Keratinocyte (primary cell): Measurements from ENCODE around the gene MLIP. TPM values are rescaled to one million over a fixed set of nuclear protein-coding genes. Genes with fewer than 3 reads are reported as not detected.

ENCODE experiments used
- DNase-seq: peaks from one replicate; pipeline ENCODE4 v3.0.0-alpha.2; 2011; ENCODE audit warnings: low read depth, missing footprints, low spot score
- FAIRE-seq: peaks from 2 replicates; lab custom pipeline; 2011; peaks lifted over from hg19 to GRCh38; lab: Jason Lieb, UNC
- H2AFZ ChIP-seq: 2 replicates; pipeline ENCODE4 v1.6.0; 2012; ENCODE audit warnings: low read length, control low read depth, inconsistent platforms; ENCODE audit not compliant: control insufficient read depth
- H3K27ac ChIP-seq: 2 replicates; pipeline ENCODE4 v1.5.1; 2011; ENCODE audit warnings: low read length; ENCODE audit not compliant: control insufficient read depth, insufficient read depth
- H3K27me3 ChIP-seq: 3 replicates; pipeline ENCODE4 v1.6.0; 2011; ENCODE audit warnings: low read length; ENCODE audit not compliant: control insufficient read depth, insufficient read depth; ENCODE audit errors: extremely low read depth
- H3K36me3 ChIP-seq, 2 experiments: 2 replicates in 1 of 2; 3 replicates in 1 of 2; pipeline ENCODE4 v1.5.1; 2011; ENCODE audit warnings: low read length in 2 of 2, mild to moderate bottlenecking in 1 of 2; ENCODE audit not compliant: control insufficient read depth in 2 of 2, insufficient read depth in 2 of 2; ENCODE audit errors: extremely low read depth in 1 of 2
- H3K4me1 ChIP-seq: 3 replicates; pipeline ENCODE4 v1.5.1; 2011; ENCODE audit warnings: low read length; ENCODE audit not compliant: control insufficient read depth, insufficient read depth; ENCODE audit errors: extremely low read depth
- H3K4me2 ChIP-seq: 3 replicates; pipeline ENCODE4 v1.6.0; 2011; ENCODE audit warnings: low read depth, low read length; ENCODE audit not compliant: control insufficient read depth, insufficient read depth; ENCODE audit errors: extremely low read depth
- H3K4me3 ChIP-seq, 3 experiments: fragments of 200-600 bp in 1 of 3; sonication (generic) in 1 of 3; 2 replicates in 2 of 3; 3 replicates in 1 of 3; pipeline ENCODE4 v1.5.1; 2011 to 2016; ENCODE audit warnings: low read length in 3 of 3, mild to moderate bottlenecking in 3 of 3, control low read depth in 2 of 3, inconsistent platforms in 1 of 3, low read depth in 1 of 3, mixed read lengths in 1 of 3, mixed run types in 1 of 3, moderate library complexity in 1 of 3; ENCODE audit not compliant: control insufficient read depth in 2 of 3, insufficient read depth in 2 of 3; ENCODE audit errors: extremely low read depth in 1 of 3
- H3K79me2 ChIP-seq: 2 replicates; pipeline ENCODE4 v1.6.0; 2012; ENCODE audit warnings: low read length; ENCODE audit not compliant: control insufficient read depth, insufficient read depth
- H3K9ac ChIP-seq: 3 replicates; pipeline ENCODE4 v1.6.0; 2011; ENCODE audit warnings: low read length; ENCODE audit not compliant: control insufficient read depth, insufficient read depth; ENCODE audit errors: extremely low read depth
- H3K9me1 ChIP-seq: 3 replicates; pipeline ENCODE4 v1.6.0; 2011; ENCODE audit warnings: low read length; ENCODE audit not compliant: control insufficient read depth, insufficient read depth; ENCODE audit errors: extremely low read depth
- H3K9me3 ChIP-seq: 2 replicates; pipeline ENCODE4 v1.5.1; 2012; ENCODE audit warnings: low read depth, low read length; ENCODE audit not compliant: control insufficient read depth
- H4K20me1 ChIP-seq: 3 replicates; pipeline ENCODE4 v1.6.0; 2011; ENCODE audit warnings: low read length; ENCODE audit not compliant: control insufficient read depth, insufficient read depth; ENCODE audit errors: extremely low read depth
- CTCF ChIP-seq, 3 experiments: IDR thresholded peaks in 1 of 3; conservative IDR thresholded peaks in 1 of 3; optimal IDR thresholded peaks in 1 of 3; 2 replicates in 2 of 3; 3 replicates in 1 of 3; pipeline versions ENCODE3 to v1.5.1; 2011; ENCODE audit warnings: low read length in 3 of 3, mild to moderate bottlenecking in 3 of 3, moderate library complexity in 2 of 3, control low read depth in 1 of 3, inconsistent platforms in 1 of 3; ENCODE audit not compliant: insufficient read depth in 2 of 3; ENCODE audit errors: extremely low read depth in 1 of 3
- EZH2 ChIP-seq: IDR thresholded peaks from one replicate; pipeline ENCODE4 v1.6.1; 2012; ENCODE audit warnings: inconsistent platforms, mild to moderate bottlenecking, low read length, moderate library complexity
- dilution Hi-C: fragments of 300-500 bp; cut with MboI; formaldehyde crosslinking; loops from one replicate; pipeline ENCODE4 v1.7.0; 2020; ENCODE audit warnings: low sequenced_read_pairs; ENCODE audit not compliant: extremely low pct_ligation_motif_present
- polyA plus RNA-seq, 5 experiments: library from polyadenylated mRNA; depleted of rRNA in 3 of 5; stranded (reverse) in 3 of 5; stranded (forward) in 1 of 5; unstranded in 1 of 5; fragments of >200 nt; gene quantifications; 1 replicate in 1 of 5; 2 replicates in 3 of 5; 3 replicates in 1 of 5; pipeline versions ENCODE4 v1.2.1 to v1.2.3, GENCODE V29; 2011 to 2012; ENCODE audit warnings: missing spikeins in 2 of 5, low read depth in 1 of 5, low replicate concordance in 1 of 5

Gene MLIP
- polyA plus RNA-seq, 1 donor (not counting 4 experiments of a cell fraction or from before 2014, with no cell fraction given), result 0.87 TPM

- dilution Hi-C loops, result no loop called here
- no peaks in the 10 kb centered on the region for H3K27me3 ChIP-seq
- no peaks in the 10 kb centered on the region for H3K9me3 ChIP-seq
- H3K79me2 ChIP-seq, result no peaks in the 10 kb centered on the region
- H4K20me1 ChIP-seq, result no peaks in the 10 kb centered on the region
- H3K4me2 ChIP-seq, result no peak overlapping the region
- H3K4me1 ChIP-seq, result no peaks in the 10 kb centered on the region
- H3K9ac ChIP-seq, result no peak overlapping the region
- H3K4me3 ChIP-seq, result no peak overlapping the region
- no peaks in the 10 kb centered on the region for H3K36me3 ChIP-seq
- H3K27ac ChIP-seq, result no peak overlapping the region
- TF ChIP-seq EZH2 (no peak), CTCF (optimal IDR thresholded peaks at IDR 0.05 in 1 of 3, IDR thresholded peaks at IDR 0.05 in 1 of 3, conservative IDR thresholded peaks at IDR 0.05 in 1 of 3; ENCODE audit: extremely low read depth in 1 of 3, insufficient read depth in 2 of 3, low read length in 3 of 3) (no peak)
- DNase-seq, result no peak
- no peak for FAIRE-seq
- H2AFZ ChIP-seq, result no peak overlapping the region
- H3K9me1 ChIP-seq, result no peaks in the 10 kb centered on the region
These were observed 29.6 kb downstream of the MLIP start for GRCh38 chr6:54140811-54141210.

- TF ChIP-seq EZH2 (no peak), CTCF (optimal IDR thresholded peaks at IDR 0.05 in 1 of 3, IDR thresholded peaks at IDR 0.05 in 1 of 3, conservative IDR thresholded peaks at IDR 0.05 in 1 of 3; ENCODE audit: extremely low read depth in 1 of 3, insufficient read depth in 2 of 3, low read length in 3 of 3) (no peak)
- Histone ChIP-seq H3K9me3 (no peaks in the 10 kb centered on the region), H2AFZ (no peak overlapping the region), H3K36me3 (no peaks in the 10 kb centered on the region), H3K4me3 (no peak overlapping the region), H3K4me2 (no peak overlapping the region), H4K20me1 (no peaks in the 10 kb centered on the region), H3K4me1 (no peaks in the 10 kb centered on the region), H3K9me1 (no peaks in the 10 kb centered on the region), H3K27ac (no peak overlapping the region), H3K9ac (no peak overlapping the region), H3K27me3 (no peaks in the 10 kb centered on the region), H3K79me2 (no peaks in the 10 kb centered on the region)
- no peak for FAIRE-seq
- DNase-seq, result no peak
- dilution Hi-C loops, result no loop called here
These were observed 31.8 kb downstream of the MLIP start for GRCh38 chr6:54142889-54143519.
